Activated CD8-positive, alpha-beta T cell treated with anti-CD3 and anti-CD28 coated beads for 36 hours (primary cell): ENCODE data around the gene DUOXA1. TPM values are rescaled to one million over a fixed set of nuclear protein-coding genes. Genes with fewer than 3 reads are reported as not detected.

Experiments used
- ATAC-seq: fragments of 200-7000 bp; cut with Tn5 transposase; one replicate; pipeline ENCODE4 v1.10.0; 2021; ENCODE audit warnings: mild to moderate bottlenecking, moderate library complexity
- CTCF ChIA-PET: fragments of 350-600 bp; sonication (Branson Sonifier 250); formaldehyde crosslinking; loops from one replicate; lab custom pipeline; 2021; ENCODE audit warnings: antibody characterized with exemption; lab: Charles Lee
- POLR2A ChIA-PET: fragments of 350-600 bp; sonication (Branson Sonifier 250); formaldehyde crosslinking; loops from one replicate; lab custom pipeline; 2021; ENCODE audit warnings: antibody characterized with exemption; lab: Charles Lee
- DNase-seq: peaks from one replicate; pipeline ENCODE4 v3.0.0-alpha.2; 2020
- H3K27ac Mint-ChIP-seq: one replicate; pipeline ENCODE4 v1.8.0; 2021; ENCODE audit warnings: mild to moderate bottlenecking, mixed read lengths
- H3K27me3 Mint-ChIP-seq: one replicate; pipeline ENCODE4 v1.8.0; 2021; ENCODE audit warnings: mixed read lengths
- H3K36me3 Mint-ChIP-seq: one replicate; pipeline ENCODE4 v1.8.0; 2021; ENCODE audit warnings: low read depth, mixed read lengths
- H3K4me1 Mint-ChIP-seq: one replicate; pipeline ENCODE4 v1.8.0; 2021; ENCODE audit warnings: low read depth, mixed read lengths
- H3K4me3 Mint-ChIP-seq: one replicate; pipeline ENCODE4 v1.8.0; 2021; ENCODE audit warnings: mild to moderate bottlenecking, moderate library complexity, mixed read lengths
- H3K9me3 Mint-ChIP-seq: one replicate; pipeline ENCODE4 v1.8.0; 2021; ENCODE audit warnings: mixed read lengths
- CTCF ChIP-seq: fragments of 200-600 bp; IDR thresholded peaks from one replicate; pipeline ENCODE4 v1.8.0; 2022; ENCODE audit warnings: antibody characterized with exemption, mild to moderate bottlenecking
- intact Hi-C: fragments of 100-400 bp; cut with micrococcal nuclease; formaldehyde crosslinking; loops from one replicate; pipeline ENCODE4 v1.10.0; 2022
- total RNA-seq, 2 experiments: library from RNA; stranded (reverse); gene quantifications; one replicate each; pipeline ENCODE4 v1.2.3, GENCODE V29; 2021

The DUOXA1 gene
- total RNA-seq = not detected

GRCh38 chr15:45129651-45130129 lies at the start of gene DUOXA1, which contains the start of gene DUOX1:
DUOXA1 (minus strand) TSS chr15:45129879; CDS start chr15:45123014, 6,865 bp downstream.
DUOX1 (plus strand) TSS chr15:45129994; CDS start chr15:45131967, 1,973 bp downstream.
- ChIA-PET POLR2A (no interaction called here), CTCF (interaction anchor here (0.6 to 6.9 kb wide), 5 partner anchors 10 to 270 kb away, joined by 3 to 48 read pairs (median 3); no protein-coding TSS in a partner anchor)
- Mint-ChIP-seq H3K27ac (no peak within 1 kb of the TSS), H3K4me3 (no peak within 1 kb of the TSS), H3K27me3 (peaks cover 61% of the 10 kb centered on the region), H3K36me3 (no peaks in the 10 kb centered on the region), H3K9me3 (no peaks in the 10 kb centered on the region), H3K4me1 (peaks cover 2% of the 10 kb centered on the region)
- ATAC-seq = peak; percentile 80
- no peak for TF ChIP-seq CTCF
- intact Hi-C loops = no loop called here
- peak; percentile 47 for DNase-seq

- intact Hi-C loops = no loop called here
- peaks cover 6% of the 10 kb centered on the region for H3K36me3 Mint-ChIP-seq
- CTCF ChIA-PET = interaction anchor here (2.0 to 13.1 kb wide), 2 partner anchors 11 to 28 kb away, joined by 11 to 131 read pairs; no protein-coding TSS in a partner anchor
- H3K4me3 Mint-ChIP-seq = no peak overlapping the region
- H3K27me3 Mint-ChIP-seq = no peaks in the 10 kb centered on the region
- no peak for TF ChIP-seq CTCF
- H3K9me3 Mint-ChIP-seq = no peaks in the 10 kb centered on the region
- peaks cover 13% of the 10 kb centered on the region for H3K4me1 Mint-ChIP-seq
- DNase-seq (no peak), ATAC-seq (no peak)
- H3K27ac Mint-ChIP-seq = no peak overlapping the region
- POLR2A ChIA-PET = interaction anchor here (1.1 to 2.5 kb wide), 2 partner anchors 10 to 11 kb away, joined by 3 to 7 read pairs; partner anchors contain the start of gene SHF
Measured at GRCh38 chr15:45177285-45177684, 47.6 kb upstream of the DUOXA1 start.

- TF ChIP-seq CTCF = no peak
- H3K27me3 Mint-ChIP-seq = no peaks in the 10 kb centered on the region
- no peak overlapping the region for H3K4me3 Mint-ChIP-seq
- intact Hi-C loops = no loop called here
- ATAC-seq (no peak), DNase-seq (no peak)
- no peaks in the 10 kb centered on the region for H3K9me3 Mint-ChIP-seq
- POLR2A ChIA-PET = no interaction called here
- H3K4me1 Mint-ChIP-seq = no peaks in the 10 kb centered on the region
- peaks cover 4% of the 10 kb centered on the region for H3K36me3 Mint-ChIP-seq
- no peak overlapping the region for H3K27ac Mint-ChIP-seq
- CTCF ChIA-PET = interaction anchor here (13.1 kb wide), 1 partner anchor 8 kb away, joined by 131 read pairs; no protein-coding TSS in a partner anchor
Measured at GRCh38 chr15:45174577-45174976, 44.9 kb upstream of the DUOXA1 start.

- Mint-ChIP-seq H3K9me3 (no peaks in the 10 kb centered on the region), H3K27ac (no peak overlapping the region), H3K36me3 (peaks cover 4% of the 10 kb centered on the region), H3K4me3 (no peak overlapping the region), H3K27me3 (no peaks in the 10 kb centered on the region), H3K4me1 (no peaks in the 10 kb centered on the region)
- ChIA-PET POLR2A (interaction anchor here (1.0 kb wide), 1 partner anchor 13 kb away, joined by 3 read pairs; no protein-coding TSS in a partner anchor), CTCF (interaction anchor here (13.1 kb wide), 1 partner anchor 8 kb away, joined by 131 read pairs; no protein-coding TSS in a partner anchor)
- no peak for TF ChIP-seq CTCF
- no peak for DNase-seq
- no peak for ATAC-seq
- intact Hi-C loops = no loop called here
Measured at GRCh38 chr15:45174069-45174468, 44.4 kb upstream of the DUOXA1 start.

- ChIA-PET CTCF (interaction anchor here (1.0 to 1.6 kb wide), 6 partner anchors 9 to 54 kb away, joined by 3 to 6 read pairs (median 4); no protein-coding TSS in a partner anchor), POLR2A (interaction anchor here (1.3 kb wide), 2 partner anchors 8 to 29 kb away, joined by 3 to 4 read pairs; no protein-coding TSS in a partner anchor)
- H3K27me3 Mint-ChIP-seq = no peaks in the 10 kb centered on the region
- DNase-seq = no peak
- ATAC-seq = no peak
- H3K36me3 Mint-ChIP-seq = peaks cover 4% of the 10 kb centered on the region
- H3K4me3 Mint-ChIP-seq = no peak overlapping the region
- intact Hi-C loops = no loop called here
- no peak for TF ChIP-seq CTCF
- H3K9me3 Mint-ChIP-seq = no peaks in the 10 kb centered on the region
- H3K4me1 Mint-ChIP-seq = peaks cover 1% of the 10 kb centered on the region
- H3K27ac Mint-ChIP-seq = no peak overlapping the region
Measured at GRCh38 chr15:45171912-45172311, 42.2 kb upstream of the DUOXA1 start.
